Astrocyte (in vitro differentiated cells and primary cell): ENCODE results near the gene HMX2. TPM values are rescaled to one million over a fixed set of nuclear protein-coding genes. Genes with fewer than 3 reads are reported as not detected.

ENCODE experiments used
- DNase-seq: peaks from one replicate; pipeline ENCODE4 v3.0.0-alpha.2; 2010; ENCODE audit warnings: low read depth
- FAIRE-seq: peaks from 2 replicates; lab custom pipeline; 2011; peaks lifted over from hg19 to GRCh38; lab: Jason Lieb, UNC
- H2AFZ ChIP-seq: 2 replicates; pipeline ENCODE4 v1.6.0; 2012; ENCODE audit warnings: low read depth, low read length, inconsistent platforms
- H3K27ac ChIP-seq: 2 replicates; pipeline ENCODE4 v1.5.1; 2011; ENCODE audit warnings: low read depth, low read length, inconsistent platforms
- H3K27me3 ChIP-seq: 2 replicates; pipeline ENCODE4 v1.6.0; 2011; ENCODE audit warnings: low read length, inconsistent platforms; ENCODE audit not compliant: insufficient read depth
- H3K36me3 ChIP-seq: 2 replicates; pipeline ENCODE4 v1.5.1; 2011; ENCODE audit warnings: low read length, inconsistent platforms; ENCODE audit not compliant: insufficient read depth
- H3K4me1 ChIP-seq: 2 replicates; pipeline ENCODE4 v1.5.1; 2011; ENCODE audit warnings: low read length, inconsistent platforms; ENCODE audit not compliant: insufficient read depth
- H3K4me2 ChIP-seq: 2 replicates; pipeline ENCODE4 v1.6.0; 2012; ENCODE audit warnings: low read length, inconsistent platforms
- H3K4me3 ChIP-seq: 2 replicates; pipeline ENCODE4 v1.5.1; 2011; ENCODE audit warnings: low read depth, mild to moderate bottlenecking, low read length, inconsistent platforms; ENCODE audit not compliant: insufficient read depth
- H3K79me2 ChIP-seq: 2 replicates; pipeline ENCODE4 v1.6.0; 2012; ENCODE audit warnings: mild to moderate bottlenecking, low read length, inconsistent platforms; ENCODE audit not compliant: insufficient read depth
- H3K9ac ChIP-seq: 2 replicates; pipeline ENCODE4 v1.6.0; 2012; ENCODE audit warnings: mild to moderate bottlenecking, low read length, inconsistent platforms
- H3K9me3 ChIP-seq: 2 replicates; pipeline ENCODE4 v1.5.1; 2012; ENCODE audit warnings: low read depth, mild to moderate bottlenecking, low read length, inconsistent platforms; ENCODE audit not compliant: insufficient read depth
- H4K20me1 ChIP-seq: 2 replicates; pipeline ENCODE4 v1.6.0; 2012; ENCODE audit warnings: low read length, inconsistent platforms; ENCODE audit not compliant: insufficient read depth
- H3K27ac Mint-ChIP-seq: one replicate; pipeline ENCODE4 v1.8.0; 2021; ENCODE audit warnings: mild to moderate bottlenecking, mixed read lengths; ENCODE audit not compliant: unreplicated experiment
- H3K27me3 Mint-ChIP-seq: one replicate; pipeline ENCODE4 v1.8.0; 2021; ENCODE audit warnings: low read depth, mixed read lengths; ENCODE audit not compliant: unreplicated experiment
- H3K36me3 Mint-ChIP-seq: one replicate; pipeline ENCODE4 v1.8.0; 2021; ENCODE audit warnings: low read depth, mixed read lengths; ENCODE audit not compliant: unreplicated experiment
- H3K4me1 Mint-ChIP-seq: one replicate; pipeline ENCODE4 v1.8.0; 2021; ENCODE audit warnings: low read depth, mixed read lengths; ENCODE audit not compliant: unreplicated experiment
- H3K4me3 Mint-ChIP-seq: one replicate; pipeline ENCODE4 v1.8.0; 2021; ENCODE audit warnings: mild to moderate bottlenecking, moderate library complexity, mixed read lengths; ENCODE audit not compliant: unreplicated experiment
- H3K9me3 Mint-ChIP-seq: one replicate; pipeline ENCODE4 v1.8.0; 2021; ENCODE audit warnings: mild to moderate bottlenecking, mixed read lengths; ENCODE audit not compliant: unreplicated experiment
- CTCF ChIP-seq: IDR thresholded peaks from 2 replicates; pipeline ENCODE4 v1.5.1; 2011; ENCODE audit warnings: low read depth, mild to moderate bottlenecking, inconsistent platforms, low read length, moderate library complexity; ENCODE audit not compliant: insufficient read depth
- EZH2 ChIP-seq: IDR thresholded peaks from 2 replicates; pipeline ENCODE4 v1.6.1; 2012; ENCODE audit warnings: mild to moderate bottlenecking, low read length, inconsistent platforms; ENCODE audit not compliant: insufficient read depth
- total RNA-seq: library from RNA; stranded (reverse); gene quantifications from 2 replicates; pipeline ENCODE4 v1.2.1, GENCODE V29; 2021

The HMX2 gene
- total RNA-seq, 1 donor from 2014 or later = not detected

GRCh38 chr10:123140164-123140982, 7.6 kb upstream of the HMX2 start:
- H3K4me2 ChIP-seq = no peak overlapping the region
- no peak overlapping the region for H2AFZ ChIP-seq
- peaks cover 2% of the 10 kb centered on the region for H3K36me3 Mint-ChIP-seq
- TF ChIP-seq CTCF (no peak), EZH2 (peak; percentile 68)
- H3K27ac Mint-ChIP-seq = peak overlapping the region; percentile 3
- H4K20me1 ChIP-seq = peaks cover 34% of the 10 kb centered on the region
- H3K36me3 ChIP-seq = no peaks in the 10 kb centered on the region
- DNase-seq (no peak), FAIRE-seq (no peak)
- H3K9ac ChIP-seq = no peak overlapping the region
- peaks cover 77% of the 10 kb centered on the region for H3K27me3 Mint-ChIP-seq
- H3K27me3 ChIP-seq = peaks cover 92% of the 10 kb centered on the region
- no peaks in the 10 kb centered on the region for H3K4me1 ChIP-seq
- no peak overlapping the region for H3K4me3 Mint-ChIP-seq
- peaks cover 3% of the 10 kb centered on the region for H3K4me1 Mint-ChIP-seq
- peaks cover 4% of the 10 kb centered on the region for H3K9me3 ChIP-seq
- no peak overlapping the region for H3K27ac ChIP-seq
- peaks cover 22% of the 10 kb centered on the region for H3K9me3 Mint-ChIP-seq
- no peak overlapping the region for H3K4me3 ChIP-seq
- no peaks in the 10 kb centered on the region for H3K79me2 ChIP-seq

GRCh38 chr10:123140983-123141390, 6.9 kb upstream of the HMX2 start:
- no peak overlapping the region for H3K4me2 ChIP-seq

More at GRCh38 chr10:123140983-123141390, 6.9 kb upstream of the HMX2 start:
- no peak for TF ChIP-seq CTCF
- no peak for TF ChIP-seq EZH2
- Histone ChIP-seq H3K27ac (no peak overlapping the region), H3K9ac (no peak overlapping the region), H2AFZ (no peak overlapping the region), H4K20me1 (peaks cover 37% of the 10 kb centered on the region), H3K27me3 (peaks cover 94% of the 10 kb centered on the region), H3K4me1 (no peaks in the 10 kb centered on the region), H3K79me2 (no peaks in the 10 kb centered on the region), H3K36me3 (no peaks in the 10 kb centered on the region), H3K4me3 (no peak overlapping the region), H3K9me3 (peaks cover 4% of the 10 kb centered on the region)
- Mint-ChIP-seq H3K9me3 (peaks cover 23% of the 10 kb centered on the region), H3K27ac (no peak overlapping the region), H3K4me1 (peaks cover 3% of the 10 kb centered on the region), H3K4me3 (no peak overlapping the region), H3K27me3 (peaks cover 83% of the 10 kb centered on the region), H3K36me3 (peaks cover 2% of the 10 kb centered on the region)
- DNase-seq (no peak), FAIRE-seq (no peak)
